ENCODE measurements around the gene PROM1. TPM values are rescaled to one million over a fixed set of nuclear protein-coding genes. Genes with fewer than 3 reads are reported as not detected.

PROM1 gene
- total and polyA plus RNA-seq, 2 experiments from 2014 or later = 36.6 to 66.6 TPM

DNA sequence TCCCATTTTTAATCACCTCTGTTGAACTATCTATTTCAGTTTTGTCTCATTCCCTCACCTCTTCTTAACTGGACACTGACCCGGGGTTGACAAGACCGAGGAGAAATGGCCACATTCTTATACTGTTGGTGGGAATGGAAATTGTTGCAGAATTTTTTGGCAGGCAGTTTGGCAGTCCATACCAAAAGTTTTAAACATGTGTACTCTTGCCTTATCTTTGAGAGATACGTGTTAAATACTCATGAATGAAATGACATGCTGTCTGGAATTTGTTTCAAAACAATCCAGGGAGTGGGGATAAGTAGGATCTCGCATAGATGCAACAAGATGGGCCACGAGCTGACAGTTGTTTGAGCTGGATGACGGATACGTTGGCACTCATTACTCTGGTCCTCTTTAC is 157.3 kb downstream of the PROM1 start:
- H3K4me1 Mint-ChIP-seq = no peaks in the 10 kb centered on the region
- Histone ChIP-seq H3K27ac (ENCODE audit: low read depth) (no peak overlapping the region), H3K4me1 (ENCODE audit: insufficient read depth) (no peaks in the 10 kb centered on the region), H3K4me2 (no peak overlapping the region), H3K9me2 (ENCODE audit: insufficient read depth) (no peaks in the 10 kb centered on the region; the same call in 1 of the 2 replicates), H2AFZ (no peak overlapping the region), H3K36me3 (ENCODE audit: insufficient read depth) (no peaks in the 10 kb centered on the region), H3K79me2 (replicated peaks; ENCODE audit: insufficient read depth) (no peaks in the 10 kb centered on the region), H3F3A (replicated peaks; ENCODE audit: low read depth) (no peaks in the 10 kb centered on the region), H3K4me3 (no peak overlapping the region), H3K27me3 (ENCODE audit: insufficient read depth) (no peaks in the 10 kb centered on the region), H4K20me1 (replicated peaks; ENCODE audit: insufficient read depth) (no peaks in the 10 kb centered on the region)
- DNase-seq (ENCODE audit: low spot score) (no peak), ATAC-seq (no peak)
- no peaks in the 10 kb centered on the region for H3K9me3 Mint-ChIP-seq
- peaks cover 1% of the 10 kb centered on the region for H3K27me3 Mint-ChIP-seq (ENCODE audit: insufficient read depth, low read depth, poor library complexity)
- H3K4me3 Mint-ChIP-seq = no peak overlapping the region
- H3K27ac Mint-ChIP-seq = no peak overlapping the region
- H3K36me3 Mint-ChIP-seq (ENCODE audit: low read depth) = no peaks in the 10 kb centered on the region
- TF ChIP-seq ZNF114 (CRISPR knock-in tag; IDR thresholded peaks at IDR 0.05) (no peak), JUNB (IDR thresholded peaks at IDR 0.05; ENCODE audit: unreplicated experiment) (no peak), EZH2 (IDR thresholded peaks at IDR 0.05; ENCODE audit: low read depth, unreplicated experiment) (no peak), CREB1 (CRISPR knock-in tag; IDR thresholded peaks at IDR 0.05; ENCODE audit: low read depth) (no peak), EZH2phosphoT487 (IDR thresholded peaks at IDR 0.05; ENCODE audit: unreplicated experiment) (no peak), NANOG (IDR thresholded peaks at IDR 0.05; ENCODE audit: borderline replicate concordance) (no peak), ZNF331 (CRISPR knock-in tag; IDR thresholded peaks at IDR 0.05; ENCODE audit: low read depth) (no peak), STAT1 (IDR thresholded peaks at IDR 0.05; ENCODE audit: unreplicated experiment) (no peak), POLR2AphosphoS5 (IDR thresholded peaks at IDR 0.05; ENCODE audit: low read depth) (no peak)
- TF ChIP-seq, protein P1, sequence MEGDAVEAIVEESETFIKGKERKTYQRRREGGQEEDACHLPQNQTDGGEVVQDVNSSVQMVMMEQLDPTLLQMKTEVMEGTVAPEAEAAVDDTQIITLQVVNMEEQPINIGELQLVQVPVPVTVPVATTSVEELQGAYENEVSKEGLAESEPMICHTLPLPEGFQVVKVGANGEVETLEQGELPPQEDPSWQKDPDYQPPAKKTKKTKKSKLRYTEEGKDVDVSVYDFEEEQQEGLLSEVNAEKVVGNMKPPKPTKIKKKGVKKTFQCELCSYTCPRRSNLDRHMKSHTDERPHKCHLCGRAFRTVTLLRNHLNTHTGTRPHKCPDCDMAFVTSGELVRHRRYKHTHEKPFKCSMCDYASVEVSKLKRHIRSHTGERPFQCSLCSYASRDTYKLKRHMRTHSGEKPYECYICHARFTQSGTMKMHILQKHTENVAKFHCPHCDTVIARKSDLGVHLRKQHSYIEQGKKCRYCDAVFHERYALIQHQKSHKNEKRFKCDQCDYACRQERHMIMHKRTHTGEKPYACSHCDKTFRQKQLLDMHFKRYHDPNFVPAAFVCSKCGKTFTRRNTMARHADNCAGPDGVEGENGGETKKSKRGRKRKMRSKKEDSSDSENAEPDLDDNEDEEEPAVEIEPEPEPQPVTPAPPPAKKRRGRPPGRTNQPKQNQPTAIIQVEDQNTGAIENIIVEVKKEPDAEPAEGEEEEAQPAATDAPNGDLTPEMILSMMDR (conservative IDR thresholded peaks at IDR 0.05; ENCODE audit: low read depth in 2 of 2) = no peak
- TF ChIP-seq, protein P2, sequence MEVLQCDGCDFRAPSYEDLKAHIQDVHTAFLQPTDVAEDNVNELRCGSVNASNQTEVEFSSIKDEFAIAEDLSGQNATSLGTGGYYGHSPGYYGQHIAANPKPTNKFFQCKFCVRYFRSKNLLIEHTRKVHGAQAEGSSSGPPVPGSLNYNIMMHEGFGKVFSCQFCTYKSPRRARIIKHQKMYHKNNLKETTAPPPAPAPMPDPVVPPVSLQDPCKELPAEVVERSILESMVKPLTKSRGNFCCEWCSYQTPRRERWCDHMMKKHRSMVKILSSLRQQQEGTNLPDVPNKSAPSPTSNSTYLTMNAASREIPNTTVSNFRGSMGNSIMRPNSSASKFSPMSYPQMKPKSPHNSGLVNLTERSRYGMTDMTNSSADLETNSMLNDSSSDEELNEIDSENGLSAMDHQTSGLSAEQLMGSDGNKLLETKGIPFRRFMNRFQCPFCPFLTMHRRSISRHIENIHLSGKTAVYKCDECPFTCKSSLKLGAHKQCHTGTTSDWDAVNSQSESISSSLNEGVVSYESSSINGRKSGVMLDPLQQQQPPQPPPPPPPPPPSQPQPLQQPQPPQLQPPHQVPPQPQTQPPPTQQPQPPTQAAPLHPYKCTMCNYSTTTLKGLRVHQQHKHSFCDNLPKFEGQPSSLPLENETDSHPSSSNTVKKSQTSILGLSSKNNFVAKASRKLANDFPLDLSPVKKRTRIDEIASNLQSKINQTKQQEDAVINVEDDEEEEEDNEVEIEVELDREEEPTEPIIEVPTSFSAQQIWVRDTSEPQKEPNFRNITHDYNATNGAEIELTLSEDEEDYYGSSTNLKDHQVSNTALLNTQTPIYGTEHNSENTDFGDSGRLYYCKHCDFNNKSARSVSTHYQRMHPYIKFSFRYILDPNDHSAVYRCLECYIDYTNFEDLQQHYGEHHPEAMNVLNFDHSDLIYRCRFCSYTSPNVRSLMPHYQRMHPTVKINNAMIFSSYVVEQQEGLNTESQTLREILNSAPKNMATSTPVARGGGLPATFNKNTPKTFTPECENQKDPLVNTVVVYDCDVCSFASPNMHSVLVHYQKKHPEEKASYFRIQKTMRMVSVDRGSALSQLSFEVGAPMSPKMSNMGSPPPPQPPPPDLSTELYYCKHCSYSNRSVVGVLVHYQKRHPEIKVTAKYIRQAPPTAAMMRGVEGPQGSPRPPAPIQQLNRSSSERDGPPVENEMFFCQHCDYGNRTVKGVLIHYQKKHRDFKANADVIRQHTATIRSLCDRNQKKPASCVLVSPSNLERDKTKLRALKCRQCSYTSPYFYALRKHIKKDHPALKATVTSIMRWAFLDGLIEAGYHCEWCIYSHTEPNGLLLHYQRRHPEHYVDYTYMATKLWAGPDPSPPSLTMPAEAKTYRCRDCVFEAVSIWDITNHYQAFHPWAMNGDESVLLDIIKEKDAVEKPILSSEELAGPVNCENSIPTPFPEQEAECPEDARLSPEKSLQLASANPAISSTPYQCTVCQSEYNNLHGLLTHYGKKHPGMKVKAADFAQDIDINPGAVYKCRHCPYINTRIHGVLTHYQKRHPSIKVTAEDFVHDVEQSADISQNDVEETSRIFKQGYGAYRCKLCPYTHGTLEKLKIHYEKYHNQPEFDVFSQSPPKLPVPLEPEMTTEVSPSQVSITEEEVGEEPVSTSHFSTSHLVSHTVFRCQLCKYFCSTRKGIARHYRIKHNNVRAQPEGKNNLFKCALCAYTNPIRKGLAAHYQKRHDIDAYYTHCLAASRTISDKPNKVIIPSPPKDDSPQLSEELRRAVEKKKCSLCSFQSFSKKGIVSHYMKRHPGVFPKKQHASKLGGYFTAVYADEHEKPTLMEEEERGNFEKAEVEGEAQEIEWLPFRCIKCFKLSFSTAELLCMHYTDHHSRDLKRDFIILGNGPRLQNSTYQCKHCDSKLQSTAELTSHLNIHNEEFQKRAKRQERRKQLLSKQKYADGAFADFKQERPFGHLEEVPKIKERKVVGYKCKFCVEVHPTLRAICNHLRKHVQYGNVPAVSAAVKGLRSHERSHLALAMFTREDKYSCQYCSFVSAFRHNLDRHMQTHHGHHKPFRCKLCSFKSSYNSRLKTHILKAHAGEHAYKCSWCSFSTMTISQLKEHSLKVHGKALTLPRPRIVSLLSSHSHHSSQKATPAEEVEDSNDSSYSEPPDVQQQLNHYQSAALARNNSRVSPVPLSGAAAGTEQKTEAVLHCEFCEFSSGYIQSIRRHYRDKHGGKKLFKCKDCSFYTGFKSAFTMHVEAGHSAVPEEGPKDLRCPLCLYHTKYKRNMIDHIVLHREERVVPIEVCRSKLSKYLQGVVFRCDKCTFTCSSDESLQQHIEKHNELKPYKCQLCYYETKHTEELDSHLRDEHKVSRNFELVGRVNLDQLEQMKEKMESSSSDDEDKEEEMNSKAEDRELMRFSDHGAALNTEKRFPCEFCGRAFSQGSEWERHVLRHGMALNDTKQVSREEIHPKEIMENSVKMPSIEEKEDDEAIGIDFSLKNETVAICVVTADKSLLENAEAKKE (CRISPR knock-in tag; IDR thresholded peaks at IDR 0.05) = no peak
- TF ChIP-seq, protein P3, sequence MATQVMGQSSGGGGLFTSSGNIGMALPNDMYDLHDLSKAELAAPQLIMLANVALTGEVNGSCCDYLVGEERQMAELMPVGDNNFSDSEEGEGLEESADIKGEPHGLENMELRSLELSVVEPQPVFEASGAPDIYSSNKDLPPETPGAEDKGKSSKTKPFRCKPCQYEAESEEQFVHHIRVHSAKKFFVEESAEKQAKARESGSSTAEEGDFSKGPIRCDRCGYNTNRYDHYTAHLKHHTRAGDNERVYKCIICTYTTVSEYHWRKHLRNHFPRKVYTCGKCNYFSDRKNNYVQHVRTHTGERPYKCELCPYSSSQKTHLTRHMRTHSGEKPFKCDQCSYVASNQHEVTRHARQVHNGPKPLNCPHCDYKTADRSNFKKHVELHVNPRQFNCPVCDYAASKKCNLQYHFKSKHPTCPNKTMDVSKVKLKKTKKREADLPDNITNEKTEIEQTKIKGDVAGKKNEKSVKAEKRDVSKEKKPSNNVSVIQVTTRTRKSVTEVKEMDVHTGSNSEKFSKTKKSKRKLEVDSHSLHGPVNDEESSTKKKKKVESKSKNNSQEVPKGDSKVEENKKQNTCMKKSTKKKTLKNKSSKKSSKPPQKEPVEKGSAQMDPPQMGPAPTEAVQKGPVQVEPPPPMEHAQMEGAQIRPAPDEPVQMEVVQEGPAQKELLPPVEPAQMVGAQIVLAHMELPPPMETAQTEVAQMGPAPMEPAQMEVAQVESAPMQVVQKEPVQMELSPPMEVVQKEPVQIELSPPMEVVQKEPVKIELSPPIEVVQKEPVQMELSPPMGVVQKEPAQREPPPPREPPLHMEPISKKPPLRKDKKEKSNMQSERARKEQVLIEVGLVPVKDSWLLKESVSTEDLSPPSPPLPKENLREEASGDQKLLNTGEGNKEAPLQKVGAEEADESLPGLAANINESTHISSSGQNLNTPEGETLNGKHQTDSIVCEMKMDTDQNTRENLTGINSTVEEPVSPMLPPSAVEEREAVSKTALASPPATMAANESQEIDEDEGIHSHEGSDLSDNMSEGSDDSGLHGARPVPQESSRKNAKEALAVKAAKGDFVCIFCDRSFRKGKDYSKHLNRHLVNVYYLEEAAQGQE (IDR thresholded peaks at IDR 0.05; ENCODE audit: unreplicated experiment) = no peak
- TF ChIP-seq, protein P4, sequence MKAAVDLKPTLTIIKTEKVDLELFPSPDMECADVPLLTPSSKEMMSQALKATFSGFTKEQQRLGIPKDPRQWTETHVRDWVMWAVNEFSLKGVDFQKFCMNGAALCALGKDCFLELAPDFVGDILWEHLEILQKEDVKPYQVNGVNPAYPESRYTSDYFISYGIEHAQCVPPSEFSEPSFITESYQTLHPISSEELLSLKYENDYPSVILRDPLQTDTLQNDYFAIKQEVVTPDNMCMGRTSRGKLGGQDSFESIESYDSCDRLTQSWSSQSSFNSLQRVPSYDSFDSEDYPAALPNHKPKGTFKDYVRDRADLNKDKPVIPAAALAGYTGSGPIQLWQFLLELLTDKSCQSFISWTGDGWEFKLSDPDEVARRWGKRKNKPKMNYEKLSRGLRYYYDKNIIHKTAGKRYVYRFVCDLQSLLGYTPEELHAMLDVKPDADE (IDR thresholded peaks at IDR 0.05) = no peak
